Natural killer cell treated with Interleukin-12 subunit alpha and Interleukin-12 subunit beta and Interleukin-15 and Interleukin-18, amount 100 ng/mL, for 72 hours (primary cell): Measurements from ENCODE around the gene IFT20. TPM values are rescaled to one million over a fixed set of nuclear protein-coding genes. Genes with fewer than 3 reads are reported as not detected.
A peak's percentile ranks its signal among the peaks of the same experiment; 100 is the strongest.

Experiments used
- ATAC-seq, 2 donors: fragments of 150-1000 bp; cut with Tn5 transposase in 1 of 2; sonication (Bioruptor Pico), chemical (Tn5 transposase) in 1 of 2; 2 replicates each; pipeline ENCODE4 v1.10.0; 2021
- DNase-seq: peaks from one replicate; pipeline ENCODE4 v3.0.0; 2022; ENCODE audit warnings: low spot score
- H3K27ac Mint-ChIP-seq, 2 donors: 1 replicate in 1 of 2; 2 replicates in 1 of 2; pipeline ENCODE4 v1.8.0; 2022; ENCODE audit warnings: mixed read lengths in 2 of 2, mild to moderate bottlenecking in 1 of 2, moderate library complexity in 1 of 2
- H3K27me3 Mint-ChIP-seq, 2 donors: 1 replicate in 1 of 2; 2 replicates in 1 of 2; pipeline ENCODE4 v1.8.0; 2022; ENCODE audit warnings: mixed read lengths in 2 of 2
- H3K36me3 Mint-ChIP-seq: one replicate; pipeline ENCODE4 v1.8.0; 2022; ENCODE audit warnings: mixed read lengths
- H3K4me1 Mint-ChIP-seq, 2 donors: 1 replicate in 1 of 2; 2 replicates in 1 of 2; pipeline ENCODE4 v1.8.0; 2022; ENCODE audit warnings: low read depth in 2 of 2, mixed read lengths in 2 of 2, mild to moderate bottlenecking in 1 of 2
- H3K4me3 Mint-ChIP-seq: one replicate; pipeline ENCODE4 v1.8.0; 2022; ENCODE audit warnings: mixed read lengths
- H3K9me3 Mint-ChIP-seq: 2 replicates; pipeline ENCODE4 v1.8.0; 2022; ENCODE audit warnings: mixed read lengths
- total RNA-seq, 2 donors: library from RNA; stranded (reverse); gene quantifications; one replicate each; pipeline ENCODE4 v1.2.3, GENCODE V29; 2022

The IFT20 gene
- total RNA-seq, 2 donors from 2014 or later, result 17.7 to 18.2 TPM

DNA sequence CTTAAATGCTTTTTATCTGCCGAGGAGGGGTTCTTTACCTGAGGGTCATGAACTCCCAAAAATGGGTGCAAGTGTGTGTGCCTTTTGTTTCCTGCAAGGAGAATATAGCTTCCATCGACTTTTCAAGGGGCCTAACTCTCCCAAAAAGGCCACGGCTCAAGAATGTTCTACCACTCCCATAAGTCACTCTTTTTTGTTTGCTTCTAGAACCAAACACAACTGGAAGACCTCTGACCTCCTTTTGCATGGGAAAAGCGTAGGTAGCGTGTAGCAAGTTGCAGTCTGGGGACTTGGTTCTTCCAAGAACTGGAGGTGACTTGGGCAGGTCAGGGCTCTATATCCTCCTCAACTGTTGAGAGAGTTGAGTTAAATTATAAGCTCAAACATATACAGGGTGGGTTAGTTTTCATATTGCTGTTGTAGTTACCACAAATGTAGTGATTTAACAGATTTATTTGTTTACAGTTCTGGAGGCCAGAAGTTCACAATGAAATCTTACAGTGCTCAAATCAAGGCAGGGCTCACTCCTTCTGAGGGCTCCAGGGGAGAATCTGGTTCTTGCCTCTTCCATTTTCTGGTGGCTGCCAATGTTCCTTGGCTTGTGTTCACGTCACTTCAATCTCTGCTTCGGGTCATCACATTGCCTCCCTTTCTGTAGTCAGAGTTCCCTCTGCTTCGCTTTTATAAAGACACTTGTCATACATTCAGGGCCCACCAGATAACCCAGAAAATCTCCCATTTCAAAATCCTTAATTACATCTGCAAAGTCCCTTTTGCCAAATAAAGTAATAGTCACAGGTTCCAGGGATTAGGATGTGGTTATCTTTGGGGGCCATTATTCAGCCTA is 14.8 kb downstream of the IFT20 start:
- Mint-ChIP-seq H3K4me1 (peaks cover 31 to 41% of the 10 kb centered on the region in 2 donors), H3K4me3 (peak overlapping the region; percentile 95), H3K27ac (peak overlapping the region; percentile 76 to 92), H3K27me3 (no peaks in the 10 kb centered on the region), H3K36me3 (no peaks in the 10 kb centered on the region), H3K9me3 (no peaks in the 10 kb centered on the region)
- ATAC-seq (no peak), DNase-seq (no peak)

DNA sequence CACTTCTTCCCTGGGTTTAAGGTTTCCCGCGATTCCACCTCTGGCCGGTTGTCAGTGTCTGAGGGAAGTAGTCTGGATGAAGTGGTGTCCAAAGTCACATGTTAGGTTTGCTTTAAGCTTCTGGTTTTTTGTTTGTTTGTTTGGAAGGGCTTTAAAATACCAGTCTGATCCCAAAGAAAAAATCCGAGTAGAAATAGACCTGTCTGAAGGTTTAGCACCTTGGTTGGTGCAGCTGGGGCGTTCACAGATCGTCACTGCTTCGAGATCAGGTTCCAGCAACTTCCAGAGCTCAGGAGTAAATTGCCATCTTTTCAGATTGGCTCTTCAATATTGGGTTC is 15.7 kb downstream of the IFT20 start:
- no peaks in the 10 kb centered on the region for H3K27me3 Mint-ChIP-seq
- H3K36me3 Mint-ChIP-seq, result no peaks in the 10 kb centered on the region
- peaks cover 31 to 41% of the 10 kb centered on the region in 2 donors for H3K4me1 Mint-ChIP-seq
- peak overlapping the region; percentile 76 to 92 for H3K27ac Mint-ChIP-seq
- peak overlapping the region; percentile 95 for H3K4me3 Mint-ChIP-seq
- H3K9me3 Mint-ChIP-seq, result no peaks in the 10 kb centered on the region
- no peak for DNase-seq
- no peak for ATAC-seq

- Mint-ChIP-seq H3K27ac (peak within 1 kb of the TSS; percentile 76 to 92), H3K4me3 (peak within 1 kb of the TSS; percentile 95), H3K4me1 (peaks cover 31 to 41% of the 10 kb centered on the region in 2 donors), H3K36me3 (no peaks in the 10 kb centered on the region), H3K9me3 (no peaks in the 10 kb centered on the region), H3K27me3 (no peaks in the 10 kb centered on the region)
- DNase-seq (peak; percentile 97), ATAC-seq (peak; percentile 99)
Observed at GRCh38 chr17:28318759-28319597, 16.3 kb downstream of the IFT20 start, which contains the start of gene TMEM97. Gene TMEM97 (plus strand): TSS chr17:28319200. CDS start chr17:28319240, 40 bp downstream.

DNA sequence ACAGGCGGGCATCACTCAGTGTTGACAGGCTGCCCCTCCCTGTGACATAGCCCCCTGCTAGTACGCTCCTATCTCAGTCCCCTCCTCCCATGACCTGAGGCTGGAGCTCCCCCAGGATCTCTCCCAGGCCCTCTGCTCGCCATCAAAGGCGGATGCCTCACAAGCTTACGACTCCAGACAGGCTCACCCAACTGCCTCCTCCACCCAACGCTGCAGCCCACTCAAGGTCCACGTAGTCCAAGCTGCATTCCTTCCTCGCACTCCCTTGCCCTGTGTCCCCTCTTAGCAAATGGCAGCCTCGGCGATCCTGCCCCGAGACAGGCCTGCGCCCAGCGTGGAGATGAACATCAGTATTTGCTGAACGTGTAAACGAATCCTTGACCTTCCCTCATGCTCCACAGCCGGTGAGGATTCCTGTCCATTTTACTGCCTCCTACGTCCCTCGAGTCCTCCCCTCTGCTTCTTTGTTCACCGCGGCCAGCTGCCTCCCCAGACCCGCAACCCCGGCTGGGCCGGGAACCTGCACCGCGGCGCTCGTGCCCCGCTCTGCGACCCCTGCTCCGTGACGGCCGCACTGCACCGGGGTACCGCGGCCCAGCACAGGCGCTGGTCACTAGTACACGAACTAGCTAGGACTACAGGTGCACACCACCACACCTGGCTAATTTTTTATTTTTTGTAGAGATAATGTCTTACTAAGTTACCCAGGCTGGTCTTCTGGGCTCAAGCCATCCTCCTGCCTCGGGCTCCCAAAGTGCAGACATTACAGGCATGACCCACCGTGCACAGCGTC is 17.1 kb downstream of the IFT20 start:
- peak overlapping the region; percentile 76 to 92 for H3K27ac Mint-ChIP-seq
- peak overlapping the region; percentile 95 for H3K4me3 Mint-ChIP-seq
- H3K36me3 Mint-ChIP-seq, result no peaks in the 10 kb centered on the region
- DNase-seq, result no peak
- H3K9me3 Mint-ChIP-seq, result no peaks in the 10 kb centered on the region
- peaks cover 31 to 41% of the 10 kb centered on the region in 2 donors for H3K4me1 Mint-ChIP-seq
- ATAC-seq, result peak; percentile 5
- H3K27me3 Mint-ChIP-seq, result no peaks in the 10 kb centered on the region

DNA sequence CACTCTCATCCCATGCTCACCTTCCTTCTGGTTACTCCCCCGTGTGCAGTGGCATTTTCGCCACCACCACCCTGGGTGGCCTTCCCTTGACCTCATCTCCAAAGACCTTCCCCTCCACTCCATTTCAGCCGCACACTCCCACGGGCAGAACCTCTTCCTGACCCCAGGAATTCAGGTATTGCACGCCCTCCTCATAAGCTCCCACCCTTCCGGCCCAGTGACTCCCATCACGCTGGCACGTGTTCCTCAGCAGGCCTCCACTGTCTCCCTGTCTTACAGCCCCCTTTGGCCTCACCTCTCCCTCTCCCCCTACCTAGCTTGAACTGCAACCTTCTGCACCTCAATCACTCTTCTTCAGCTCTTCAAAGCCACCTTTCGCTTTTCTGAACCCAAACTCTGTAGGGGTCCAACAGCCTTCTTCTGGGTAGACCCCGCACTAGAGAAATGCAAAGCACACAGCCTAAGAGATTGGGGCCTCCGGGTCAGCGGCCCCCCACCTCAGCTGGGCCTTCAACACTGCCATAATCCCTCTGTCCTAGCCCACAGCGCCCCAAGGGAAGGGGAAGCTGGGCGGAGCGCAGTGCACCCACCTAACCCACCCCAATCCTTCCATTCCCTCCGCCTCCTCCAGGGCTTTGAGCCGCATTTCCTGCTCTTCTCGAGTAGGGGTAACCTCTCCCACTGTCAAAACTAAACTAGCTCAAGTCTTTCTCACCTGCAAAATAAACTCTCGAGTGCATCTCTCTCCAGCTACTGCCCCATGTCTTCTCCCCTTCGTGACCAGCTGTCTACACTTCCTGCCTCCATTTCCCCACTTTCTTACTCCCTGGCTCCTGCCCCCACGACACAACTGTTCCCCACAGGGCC is 17.9 kb downstream of the IFT20 start:
- peak overlapping the region in 1 of 2 donors; percentile 92 for H3K27ac Mint-ChIP-seq
- ATAC-seq (no peak), DNase-seq (no peak)
- H3K4me1 Mint-ChIP-seq, result peaks cover 31 to 41% of the 10 kb centered on the region in 2 donors
- no peaks in the 10 kb centered on the region for H3K27me3 Mint-ChIP-seq
- peak overlapping the region; percentile 95 for H3K4me3 Mint-ChIP-seq
- H3K36me3 Mint-ChIP-seq, result no peaks in the 10 kb centered on the region
- H3K9me3 Mint-ChIP-seq, result no peaks in the 10 kb centered on the region

DNA sequence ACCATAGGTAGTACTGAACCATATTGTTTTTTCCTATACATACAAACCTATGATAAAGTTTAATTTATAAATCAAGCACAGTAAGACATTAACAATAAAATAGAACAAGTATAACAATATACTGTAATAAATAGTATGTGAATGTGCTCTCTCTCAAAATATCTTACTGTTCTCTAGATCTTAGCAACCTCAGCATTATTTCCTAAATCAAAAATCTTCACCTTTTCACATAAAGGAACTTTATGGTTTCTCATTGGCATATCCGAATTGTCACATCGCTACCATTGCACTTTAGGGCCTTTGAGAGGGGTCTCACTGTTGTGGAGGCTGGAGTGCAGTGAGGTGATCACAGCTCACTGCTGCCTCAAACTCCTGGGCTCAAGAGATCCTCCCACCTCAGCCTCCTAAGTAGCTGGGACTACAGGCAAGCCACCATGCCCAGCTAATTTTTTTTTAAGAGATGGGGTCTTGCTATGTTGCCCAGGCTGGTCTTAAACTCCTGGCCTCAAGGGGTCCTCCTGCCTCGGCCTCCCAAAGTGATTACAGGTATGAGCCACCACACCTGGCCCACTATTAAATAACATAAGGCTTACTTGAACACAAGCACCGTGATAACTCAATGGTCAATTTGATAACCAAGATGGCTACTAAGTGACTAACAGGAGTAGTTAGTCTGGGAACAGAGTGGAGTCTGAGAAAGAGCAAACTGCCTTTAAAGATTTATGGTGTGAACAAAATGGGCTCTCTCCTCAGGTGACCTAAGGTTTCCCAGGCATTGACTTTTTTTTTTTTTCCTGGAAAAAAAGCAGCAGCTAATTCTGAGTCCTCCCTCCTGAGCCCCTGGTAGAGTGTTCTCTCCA is 19.2 kb downstream of the IFT20 start:
- peaks cover 27 to 38% of the 10 kb centered on the region in 2 donors for H3K4me1 Mint-ChIP-seq
- H3K4me3 Mint-ChIP-seq, result peak overlapping the region; percentile 95
- no peak overlapping the region for H3K27ac Mint-ChIP-seq

DNA sequence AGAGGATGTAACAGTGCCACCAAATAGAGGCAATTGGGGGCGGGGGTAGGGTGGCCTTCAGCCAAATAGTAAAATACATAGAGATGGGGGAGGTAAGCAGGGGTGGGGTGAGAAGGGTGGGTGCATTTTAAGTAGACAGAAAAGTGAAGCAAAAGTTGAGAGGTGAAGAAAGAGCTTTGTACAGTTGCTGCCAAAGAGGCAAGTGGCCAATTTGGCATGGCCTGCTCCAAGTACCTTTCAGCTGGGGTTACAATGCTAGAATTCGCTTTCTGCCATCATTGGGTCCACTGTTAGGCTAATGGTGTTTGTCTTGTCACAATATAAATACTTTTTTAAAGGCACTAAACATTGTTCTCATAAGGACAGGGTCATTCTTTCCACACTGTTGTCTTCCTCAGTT is 21.4 kb downstream of the IFT20 start:
- H3K36me3 Mint-ChIP-seq, result no peaks in the 10 kb centered on the region
- DNase-seq, result no peak
- no peaks in the 10 kb centered on the region for H3K27me3 Mint-ChIP-seq
- no peak for ATAC-seq
- H3K27ac Mint-ChIP-seq, result no peak overlapping the region
- H3K4me1 Mint-ChIP-seq, result peaks cover 12 to 20% of the 10 kb centered on the region in 2 donors
- no peak overlapping the region for H3K4me3 Mint-ChIP-seq
- H3K9me3 Mint-ChIP-seq, result no peaks in the 10 kb centered on the region

More for the DNA sequence above, 19.2 kb downstream of the IFT20 start:
- Mint-ChIP-seq H3K27me3 (no peaks in the 10 kb centered on the region), H3K36me3 (no peaks in the 10 kb centered on the region), H3K9me3 (no peaks in the 10 kb centered on the region)
- ATAC-seq (no peak), DNase-seq (no peak)

GRCh38 chr17:28306954-28307401 is 28.3 kb downstream of the IFT20 start:
- no peak overlapping the region for H3K27ac Mint-ChIP-seq
- H3K9me3 Mint-ChIP-seq, result no peaks in the 10 kb centered on the region
- no peaks in the 10 kb centered on the region for H3K36me3 Mint-ChIP-seq
- DNase-seq (no peak), ATAC-seq (no peak)
- H3K4me3 Mint-ChIP-seq, result no peak overlapping the region
- H3K4me1 Mint-ChIP-seq, result no peaks in the 10 kb centered on the region
- H3K27me3 Mint-ChIP-seq, result peaks cover 13% of the 10 kb centered on the region in 2 donors

- H3K36me3 Mint-ChIP-seq, result no peaks in the 10 kb centered on the region
- H3K4me3 Mint-ChIP-seq, result no peak overlapping the region
- no peaks in the 10 kb centered on the region for H3K9me3 Mint-ChIP-seq
- no peaks in the 10 kb centered on the region for H3K4me1 Mint-ChIP-seq
- DNase-seq (no peak), ATAC-seq (no peak)
- H3K27me3 Mint-ChIP-seq, result peaks cover 13 to 22% of the 10 kb centered on the region in 2 donors
- no peak overlapping the region for H3K27ac Mint-ChIP-seq
Observed at GRCh38 chr17:28298449-28298848, 36.8 kb downstream of the IFT20 start.

DNA sequence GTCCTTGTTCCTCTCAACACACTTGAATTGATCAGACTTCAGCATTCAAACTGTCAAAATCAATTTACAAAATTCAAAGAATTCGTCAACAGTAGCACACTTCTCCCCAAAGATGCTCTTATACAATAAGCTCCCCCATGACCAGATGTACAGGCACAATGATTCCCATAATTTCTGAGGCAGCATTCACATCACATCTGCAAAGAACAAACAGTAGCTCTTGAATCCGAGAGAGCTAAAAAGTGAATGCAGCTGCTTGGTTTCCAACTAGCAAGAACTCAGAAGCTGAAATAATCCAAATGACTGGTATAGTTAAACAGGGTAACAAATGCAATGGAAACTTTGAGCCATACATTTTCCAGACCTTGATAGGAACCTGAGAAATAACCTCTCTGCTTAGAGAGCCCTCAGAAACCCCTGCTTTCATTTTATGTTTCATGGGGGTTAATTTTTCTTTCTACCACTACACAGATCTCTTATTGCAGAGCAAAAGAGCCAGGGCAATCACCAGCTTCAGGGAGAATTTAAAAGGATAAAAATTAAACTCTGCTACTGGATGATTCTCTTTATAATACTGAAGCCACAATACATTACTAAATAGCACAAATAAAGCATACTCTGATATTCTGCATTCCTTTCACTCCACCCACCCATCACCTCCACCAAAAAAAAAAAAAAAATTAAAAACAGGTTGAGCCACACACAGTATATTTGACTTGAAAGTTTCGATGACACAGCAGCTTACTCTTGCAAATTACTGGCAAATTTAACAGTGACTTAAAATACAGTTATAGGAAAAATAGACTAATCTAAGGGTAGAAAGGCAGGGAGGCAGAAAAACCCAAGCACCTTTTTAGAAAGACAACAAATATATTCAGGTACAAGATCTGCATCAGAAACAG is 39.3 kb downstream of the IFT20 start:
- DNase-seq (no peak), ATAC-seq (no peak)
- H3K27me3 Mint-ChIP-seq, result peaks cover 16 to 43% of the 10 kb centered on the region in 2 donors
- H3K4me1 Mint-ChIP-seq, result no peaks in the 10 kb centered on the region
- H3K4me3 Mint-ChIP-seq, result no peak overlapping the region
- no peaks in the 10 kb centered on the region for H3K9me3 Mint-ChIP-seq
- no peak overlapping the region for H3K27ac Mint-ChIP-seq
- no peaks in the 10 kb centered on the region for H3K36me3 Mint-ChIP-seq

DNA sequence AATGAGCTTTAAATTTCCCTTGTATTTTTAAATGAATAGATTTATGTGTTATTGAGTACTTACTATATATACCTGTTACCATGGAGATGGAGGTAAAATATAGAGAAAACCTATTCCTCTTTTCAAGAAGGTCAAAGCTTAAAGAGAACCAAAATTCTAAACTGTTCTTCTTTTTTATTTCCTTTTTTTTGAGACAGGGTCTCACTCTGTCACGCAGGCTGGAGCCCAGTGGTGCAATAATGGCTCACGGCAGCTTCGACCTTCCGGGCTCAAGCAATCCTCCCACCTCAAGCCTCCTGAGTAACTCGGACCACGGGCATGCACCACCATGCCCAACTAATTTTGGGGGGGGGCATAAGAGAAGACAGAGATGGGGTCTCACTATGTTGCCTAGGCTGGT is 41.3 kb downstream of the IFT20 start:
- H3K27me3 Mint-ChIP-seq, result peaks cover 16 to 43% of the 10 kb centered on the region in 2 donors
- H3K9me3 Mint-ChIP-seq, result no peaks in the 10 kb centered on the region
- ATAC-seq (no peak), DNase-seq (no peak)
- no peaks in the 10 kb centered on the region for H3K36me3 Mint-ChIP-seq
- no peak overlapping the region for H3K4me3 Mint-ChIP-seq
- H3K4me1 Mint-ChIP-seq, result no peaks in the 10 kb centered on the region
- no peak overlapping the region for H3K27ac Mint-ChIP-seq
